H1 (cell line): ENCODE data around the gene MAP2K1. TPM values are rescaled to one million over a fixed set of nuclear protein-coding genes. Genes with fewer than 3 reads are reported as not detected.

Experiments used
- CTCF ChIA-PET: fragments of 300-600 bp; sonication (Branson Sonifier 250); formaldehyde crosslinking; loops from one replicate; lab custom pipeline; 2021; ENCODE audit not compliant: partially characterized antibody; lab: Charles Lee
- POLR2A ChIA-PET: fragments of 300-600 bp; sonication (Branson Sonifier 250); formaldehyde crosslinking; loops from one replicate; lab custom pipeline; 2021; ENCODE audit warnings: inconsistent platforms; ENCODE audit not compliant: partially characterized antibody; lab: Charles Lee
- DNase-seq, 2 experiments: peaks; one replicate each; pipeline versions ENCODE4 v3.0.0 to v3.0.0-alpha.2; 2010 to 2022; ENCODE audit warnings: low spot score in 2 of 2, low read depth in 1 of 2, mixed read lengths in 1 of 2
- FAIRE-seq: peaks from 2 replicates; lab custom pipeline; 2011; peaks lifted over from hg19 to GRCh38; lab: Jason Lieb, UNC
- H2AFZ ChIP-seq: 2 replicates; pipeline ENCODE4 v1.8.1; 2012; ENCODE audit warnings: low read length, inconsistent platforms
- H2AK5ac ChIP-seq: 2 replicates; pipeline ENCODE4 v1.6.1; 2013; ENCODE audit warnings: low read depth, low read length
- H2BK120ac ChIP-seq: replicated peaks from 2 replicates; pipeline ENCODE3; 2013; ENCODE audit warnings: low read depth, low read length, inconsistent platforms
- H2BK12ac ChIP-seq: 2 replicates; pipeline ENCODE4 v1.6.1; 2013; ENCODE audit warnings: low read depth, low read length
- H2BK15ac ChIP-seq: 2 replicates; pipeline ENCODE4 v1.6.1; 2013; ENCODE audit warnings: low read length
- H2BK20ac ChIP-seq: 2 replicates; pipeline ENCODE4 v1.6.1; 2013; ENCODE audit warnings: low read length
- H2BK5ac ChIP-seq: 2 replicates; pipeline ENCODE4 v1.6.1; 2013; ENCODE audit warnings: low read depth, low read length
- H3K14ac ChIP-seq: 2 replicates; pipeline ENCODE4 v1.6.1; 2013; ENCODE audit warnings: inconsistent platforms; ENCODE audit not compliant: insufficient read length
- H3K18ac ChIP-seq: 2 replicates; pipeline ENCODE4 v1.6.1; 2013; ENCODE audit warnings: low read length; ENCODE audit errors: extremely low read depth
- H3K23ac ChIP-seq: 2 replicates; pipeline ENCODE4 v1.6.1; 2013; ENCODE audit warnings: inconsistent platforms; ENCODE audit not compliant: insufficient read length
- H3K23me2 ChIP-seq: 2 replicates; pipeline ENCODE4 v1.6.1; 2013; ENCODE audit warnings: low read depth, low read length
- H3K27ac ChIP-seq: 2 replicates; pipeline ENCODE4 v1.6.1; 2011; ENCODE audit warnings: low read depth, low read length, inconsistent platforms
- H3K27me3 ChIP-seq, 4 experiments: replicated peaks in 1 of 4; 1 replicate in 1 of 4; 2 replicates in 3 of 4; pipeline versions ENCODE4 v1.6.1 to v1.8.1; 2011 to 2013; ENCODE audit warnings: low read length in 3 of 4, mild to moderate bottlenecking in 3 of 4, inconsistent platforms in 2 of 4, mixed read lengths in 2 of 4, moderate library complexity in 1 of 4; ENCODE audit not compliant: control insufficient read depth in 3 of 4, insufficient read depth in 3 of 4; ENCODE audit errors: extremely low read depth in 1 of 4
- H3K36me3 ChIP-seq, 4 experiments: 2 replicates each; pipeline versions ENCODE4 v1.6.1 to v1.8.1; 2011 to 2013; ENCODE audit warnings: mild to moderate bottlenecking in 4 of 4, low read length in 3 of 4, moderate library complexity in 2 of 4, control low read depth in 1 of 4, inconsistent platforms in 1 of 4; ENCODE audit not compliant: insufficient read depth in 4 of 4, control insufficient read depth in 2 of 4
- H3K4ac ChIP-seq: replicated peaks from 2 replicates; pipeline ENCODE3; 2013; ENCODE audit warnings: low read length, low read depth, mixed read lengths, inconsistent platforms; ENCODE audit not compliant: insufficient read length
- H3K4me1 ChIP-seq, 4 experiments: replicated peaks in 1 of 4; 1 replicate in 1 of 4; 2 replicates in 3 of 4; pipeline versions ENCODE4 v1.6.1 to v1.8.1; 2011 to 2013; ENCODE audit warnings: low read length in 3 of 4, inconsistent platforms in 2 of 4, mixed read lengths in 1 of 4; ENCODE audit not compliant: insufficient read depth in 4 of 4, control insufficient read depth in 3 of 4
- H3K4me2 ChIP-seq, 2 experiments: 2 replicates each; pipeline versions ENCODE4 v1.6.1 to v1.8.1; 2011 to 2013; ENCODE audit warnings: low read depth in 2 of 2, low read length in 2 of 2, control low read depth in 1 of 2, inconsistent platforms in 1 of 2, mild to moderate bottlenecking in 1 of 2; ENCODE audit not compliant: insufficient read depth in 1 of 2
- H3K4me3 ChIP-seq, 4 experiments: fragments of 200-600, 300-600 bp in 1 of 4; sonication (generic), shearing (Covaris generic), sonication (Bioruptor Twin) in 1 of 4; 2 replicates each; pipeline versions ENCODE4 v1.5.1 to v1.8.1; 2011 to 2016; ENCODE audit warnings: low read length in 4 of 4, low read depth in 3 of 4, control low read depth in 2 of 4, inconsistent platforms in 2 of 4, mild to moderate bottlenecking in 2 of 4, mixed read lengths in 1 of 4, moderate library complexity in 1 of 4; ENCODE audit not compliant: insufficient read depth in 2 of 4; ENCODE audit errors: extremely low read depth in 1 of 4
- H3K56ac ChIP-seq: replicated peaks from 2 replicates; pipeline ENCODE3; 2013; ENCODE audit warnings: low read depth, mild to moderate bottlenecking, mixed read lengths, low read length, inconsistent platforms; ENCODE audit not compliant: insufficient read length
- H3K79me1 ChIP-seq: 2 replicates; pipeline ENCODE4 v1.6.1; 2013; ENCODE audit warnings: low read depth, low read length, control low read depth
- H3K79me2 ChIP-seq, 2 experiments: 2 replicates each; pipeline versions ENCODE4 v1.6.1 to v1.8.1; 2012 to 2013; ENCODE audit warnings: low read length in 2 of 2, mild to moderate bottlenecking in 2 of 2, inconsistent platforms in 1 of 2; ENCODE audit not compliant: insufficient read depth in 2 of 2, control insufficient read depth in 1 of 2
- H3K9ac ChIP-seq, 4 experiments: replicated peaks in 1 of 4; 1 replicate in 1 of 4; 2 replicates in 3 of 4; pipeline versions ENCODE4 v1.6.1 to v1.8.1; 2011 to 2013; ENCODE audit warnings: low read depth in 3 of 4, low read length in 3 of 4, control low read depth in 2 of 4, mild to moderate bottlenecking in 2 of 4, moderate library complexity in 2 of 4, inconsistent platforms in 1 of 4; ENCODE audit errors: extremely low read depth in 1 of 4
- H3K9me3 ChIP-seq, 2 experiments: 2 replicates each; pipeline versions ENCODE4 v1.6.1 to v1.8.1; 2012 to 2013; ENCODE audit warnings: mild to moderate bottlenecking in 2 of 2, moderate library complexity in 2 of 2, control low read depth in 1 of 2, inconsistent platforms in 1 of 2, low read depth in 1 of 2, low read length in 1 of 2, mixed read lengths in 1 of 2; ENCODE audit not compliant: insufficient read depth in 2 of 2
- H4K20me1 ChIP-seq, 2 experiments: replicated peaks in 1 of 2; 2 replicates each; pipeline versions ENCODE3 to v1.8.1; 2011 to 2013; ENCODE audit warnings: inconsistent platforms in 2 of 2, low read length in 2 of 2, mild to moderate bottlenecking in 1 of 2; ENCODE audit not compliant: insufficient read depth in 2 of 2, control insufficient read depth in 1 of 2
- H4K5ac ChIP-seq: 2 replicates; pipeline ENCODE4 v1.6.1; 2013; ENCODE audit warnings: low read length, low read depth, mixed read lengths, inconsistent platforms; ENCODE audit not compliant: insufficient read length
- H4K8ac ChIP-seq: 2 replicates; pipeline ENCODE4 v1.8.0; 2013; ENCODE audit warnings: mild to moderate bottlenecking, moderate library complexity, low read length, inconsistent platforms; ENCODE audit not compliant: insufficient read depth; ENCODE audit errors: extremely low read depth
- H4K91ac ChIP-seq: replicated peaks from 2 replicates; pipeline ENCODE3; 2013; ENCODE audit warnings: low read length, mixed read lengths, inconsistent platforms; ENCODE audit not compliant: insufficient read length
- PHF8 ChIP-seq: fragments of 200-600 bp; sonication (generic); conservative IDR thresholded peaks from 2 replicates; pipeline ENCODE4 v1.7.1; 2012; ENCODE audit warnings: low read depth, mild to moderate bottlenecking, inconsistent platforms, low read length, moderate library complexity
- SIX5 ChIP-seq: IDR thresholded peaks from 2 replicates; pipeline ENCODE4 v1.6.1; 2011; ENCODE audit warnings: mild to moderate bottlenecking, low read depth, low read length
- SP4 ChIP-seq: IDR thresholded peaks from 2 replicates; pipeline ENCODE4 v1.6.1; 2012; ENCODE audit warnings: low read length, inconsistent platforms
- YY1 ChIP-seq: IDR thresholded peaks from 2 replicates; pipeline ENCODE4 v1.6.1; 2011; ENCODE audit warnings: low read depth, mild to moderate bottlenecking, low read length
- WGBS, 2 experiments: shearing (Covaris generic) in 1 of 2; methylation state at CpG; one replicate each; pipeline versions ENCODE4 v1.1.6 to v1.1.7; 2013 to 2015; ENCODE audit warnings: low lambda C conversion rate in 2 of 2, mixed read lengths in 2 of 2, inconsistent platforms in 1 of 2, low coverage in 1 of 2, missing lambda C conversion rate in 1 of 2; ENCODE audit not compliant: insufficient replicate concordance in 2 of 2, insufficient coverage in 1 of 2, insufficient read length in 1 of 2; ENCODE audit errors: extremely low coverage in 1 of 2, missing lambda C conversion rate in 1 of 2; 5-methylcytosine and 5-hydroxymethylcytosine counted together
- polyA plus RNA-seq, 7 experiments: library from polyadenylated mRNA; depleted of rRNA in 3 of 7; stranded (reverse) in 5 of 7; unstranded in 2 of 7; fragments of >200 nt in 5 of 7; fragments of 200-250 nt in 2 of 7; gene quantifications; 1 replicate in 5 of 7; 2 replicates in 1 of 7; 4 replicates in 1 of 7; pipeline versions ENCODE4 v1.2.1 to v1.2.3, GENCODE V29; 2011 to 2013; ENCODE audit warnings: missing spikeins in 2 of 7, mixed read lengths in 2 of 7
- total RNA-seq: library from RNA; stranded (reverse); fragmentation: NEBNext Ultra II Directional; extraction: Animal tissue kit (Norgen Biotek cat#: 25700); gene quantifications from 2 replicates; pipeline ENCODE4 v1.2.1, GENCODE V29; 2021

The MAP2K1 gene
- total and polyA plus RNA-seq, 2 of the 8 experiments (the other 6 are each of a cell fraction or from before 2014, with no cell fraction given): 54.7 to 78.2 TPM

DNA sequence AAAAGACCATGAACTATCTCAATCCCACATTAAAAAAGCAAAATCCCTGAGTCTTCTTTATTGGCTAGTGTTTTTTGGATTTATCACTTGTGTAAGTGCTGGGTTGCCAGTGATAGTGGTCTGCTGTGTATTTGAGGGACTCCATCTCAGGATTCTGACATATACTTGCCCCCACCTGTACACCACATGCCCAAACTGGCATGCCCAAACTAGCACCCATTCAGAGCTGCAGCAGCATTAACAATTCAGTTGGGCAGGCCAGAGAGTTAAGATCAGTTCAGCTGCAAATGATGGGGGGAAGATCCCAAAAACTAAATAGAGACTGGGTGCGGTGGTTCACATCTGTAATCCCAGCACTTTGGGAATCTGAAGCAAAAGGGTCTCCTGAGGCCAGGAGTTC, 23.9 kb upstream of the MAP2K1 start:
- no peaks in the 10 kb centered on the region for H3K27me3 ChIP-seq
- H3K56ac ChIP-seq: no peak overlapping the region
- H2BK5ac ChIP-seq: no peak overlapping the region
- peak overlapping the region; percentile 40; the same call in 1 of the 2 replicates for H2BK15ac ChIP-seq
- H4K91ac ChIP-seq: no peak overlapping the region
- H2BK12ac ChIP-seq: no peak overlapping the region
- H3K36me3 ChIP-seq: no peaks in the 10 kb centered on the region
- H2BK120ac ChIP-seq: peak overlapping the region; percentile 43
- H3K14ac ChIP-seq: no peak overlapping the region
- H3K9me3 ChIP-seq: no peaks in the 10 kb centered on the region
- H3K9ac ChIP-seq: no peak overlapping the region
- H3K18ac ChIP-seq: no peak overlapping the region
- no peaks in the 10 kb centered on the region for H3K23me2 ChIP-seq
- no peak overlapping the region for H3K4me3 ChIP-seq
- ChIA-PET CTCF (interaction anchor here (1.2 kb wide), 1 partner anchor 134 kb away, joined by 3 read pairs; no protein-coding TSS in a partner anchor), POLR2A (no interaction called here)
- H3K23ac ChIP-seq: no peak overlapping the region
- TF ChIP-seq PHF8 (no peak), YY1 (no peak), SP4 (no peak), SIX5 (no peak)
- H3K4me2 ChIP-seq: no peak overlapping the region
- H4K5ac ChIP-seq: no peak overlapping the region
- H3K4me1 ChIP-seq: no peaks in the 10 kb centered on the region
- no peak overlapping the region for H2AFZ ChIP-seq
- DNase-seq (no peak), FAIRE-seq (no peak)
- no peaks in the 10 kb centered on the region for H3K79me2 ChIP-seq
- no peak overlapping the region for H2AK5ac ChIP-seq
- H4K8ac ChIP-seq: no peak overlapping the region
- H2BK20ac ChIP-seq: no peak overlapping the region
- no peak overlapping the region for H3K27ac ChIP-seq
- H4K20me1 ChIP-seq: no peaks in the 10 kb centered on the region
- H3K4ac ChIP-seq: no peak overlapping the region
- WGBS, 2 experiments: 93% methylated on average over 1 of the region's 1 CpG; no CpG with 5 or more reads in 1 of the 2 experiments
- no peaks in the 10 kb centered on the region for H3K79me1 ChIP-seq
